Stimulated activated naive CD4-positive, alpha-beta T cell (primary cell): ENCODE results near the gene SRGAP1.
"Not testable (repeated sequence)": the region's sequence is repeated elsewhere in the genome, so short reads cannot be mapped to it uniquely, and the experiment has no call there.

Source experiments
- DNase-seq, 6 experiments: peaks; one replicate each; lab custom pipeline; 2025; lab: John Stamatoyannopoulos, UW

Gene SRGAP1

GRCh38 chr12:63838411-63838810, 6.1 kb upstream of the SRGAP1 start:
- DNase-seq = no peak

GRCh38 chr12:63841011-63841410, 3.5 kb upstream of the SRGAP1 start:
- no peak for DNase-seq

GRCh38 chr12:63841571-63841970, 2.9 kb upstream of the SRGAP1 start:
- DNase-seq = no peak

GRCh38 chr12:63842750-63843149, 1.8 kb upstream of the SRGAP1 start:
- not testable (repeated sequence) for DNase-seq

GRCh38 chr12:63843254-63843720, 1.2 kb upstream of the SRGAP1 start:
- DNase-seq = no peak

- DNase-seq = peak; percentile 37 to 69 (median 58)
Measured at GRCh38 chr12:63843721-63844390, 644 bp upstream of the SRGAP1 start.

GRCh38 chr12:63845726-63846125, 1.2 kb downstream of the SRGAP1 start:
- no peak for DNase-seq

GRCh38 chr12:63846238-63846967, 1.9 kb downstream of the SRGAP1 start:
- DNase-seq = no peak

- DNase-seq = no peak
Measured at GRCh38 chr12:63848450-63848849, 4.0 kb downstream of the SRGAP1 start.

GRCh38 chr12:63849106-63849620, 4.7 kb downstream of the SRGAP1 start:
- DNase-seq = no peak

GRCh38 chr12:63849641-63850040, 5.1 kb downstream of the SRGAP1 start:
- DNase-seq = no peak

- no peak for DNase-seq
Measured at GRCh38 chr12:63853978-63854377, 9.5 kb downstream of the SRGAP1 start.

- DNase-seq = no peak
Measured at GRCh38 chr12:63855299-63855698, 10.8 kb downstream of the SRGAP1 start.

- no peak for DNase-seq
Measured at GRCh38 chr12:63857771-63858670, 13.5 kb downstream of the SRGAP1 start.

- DNase-seq = not testable (repeated sequence)
Measured at GRCh38 chr12:63859880-63860279, 15.4 kb downstream of the SRGAP1 start.

- no peak for DNase-seq
Measured at GRCh38 chr12:63862187-63862968, 17.9 kb downstream of the SRGAP1 start.

- DNase-seq = no peak
Measured at GRCh38 chr12:63862969-63863230, 18.4 kb downstream of the SRGAP1 start.

GRCh38 chr12:63863658-63864453, 19.4 kb downstream of the SRGAP1 start:
- no peak for DNase-seq

GRCh38 chr12:63864454-63864706, 19.9 kb downstream of the SRGAP1 start:
- DNase-seq = no peak

- no peak for DNase-seq
Measured at GRCh38 chr12:63865448-63865847, 20.9 kb downstream of the SRGAP1 start.

GRCh38 chr12:63867053-63867452, 22.6 kb downstream of the SRGAP1 start:
- no peak for DNase-seq
